Stimulated activated naive CD4-positive, alpha-beta T cell (primary cell): Measurements from ENCODE around the gene C1orf198.

Experiments used
- DNase-seq, 6 experiments: peaks; one replicate each; lab custom pipeline; 2025; lab: John Stamatoyannopoulos, UW

Gene C1orf198

GRCh38 chr1:230808281-230808872 is 59.9 kb downstream of the C1orf198 start:
- no peak for DNase-seq

DNA sequence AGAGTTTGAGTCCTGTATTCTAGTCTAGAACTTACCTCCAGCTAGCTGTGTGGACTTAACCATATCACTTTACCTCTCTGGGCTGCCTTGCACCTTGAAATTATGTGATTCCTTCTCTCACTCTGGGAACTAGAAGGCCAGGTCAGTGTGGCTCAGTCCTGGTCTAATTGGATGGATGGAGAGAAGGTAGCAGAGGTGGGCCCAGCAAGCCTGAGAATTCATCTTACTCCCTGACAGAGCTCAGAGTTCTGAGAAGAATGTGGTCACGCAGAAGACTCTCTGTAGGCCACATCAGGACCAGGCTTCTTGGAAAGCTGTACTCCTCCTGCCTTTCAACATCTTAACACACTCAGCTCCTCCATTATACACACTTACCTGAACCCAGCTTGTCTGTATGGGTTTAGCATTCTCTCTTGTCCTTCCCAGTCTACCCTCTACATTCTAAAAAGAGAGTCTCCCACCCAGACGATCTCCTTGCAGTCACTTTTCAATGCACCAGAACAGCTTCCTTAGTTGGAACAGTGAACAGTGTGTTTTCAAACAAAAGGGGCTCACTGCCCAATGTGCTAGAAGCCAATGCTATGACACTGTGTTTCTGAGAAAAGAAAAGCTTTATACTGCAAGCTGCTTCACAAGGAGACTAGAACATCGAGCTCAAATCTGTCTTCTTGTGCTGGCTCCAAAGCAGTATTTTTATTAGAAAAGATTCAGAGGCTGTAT is 60.6 kb downstream of the C1orf198 start:
- DNase-seq = no peak

- DNase-seq = no peak
Measured at GRCh38 chr1:230807029-230807428, 61.3 kb downstream of the C1orf198 start.

DNA sequence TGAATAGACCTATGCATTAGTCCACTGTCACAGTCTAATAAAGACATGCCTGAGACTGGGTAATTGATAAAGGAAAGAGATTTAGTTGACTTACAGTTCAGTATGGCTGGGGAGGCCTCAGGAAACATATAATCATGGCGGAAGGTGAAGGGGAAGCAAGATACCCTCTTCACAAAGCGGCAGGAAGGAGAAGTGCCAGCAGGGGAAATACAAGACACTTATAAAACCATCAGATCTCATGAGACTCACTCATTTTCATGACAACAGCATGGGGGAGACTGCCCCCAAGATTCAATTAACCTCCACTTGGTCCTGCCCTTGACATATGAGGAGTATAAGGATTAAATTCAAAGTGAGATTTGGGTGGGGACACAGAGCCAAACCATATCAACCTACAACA is 61.8 kb downstream of the C1orf198 start:
- no peak for DNase-seq

GRCh38 chr1:230804396-230804795 is 63.9 kb downstream of the C1orf198 start:
- DNase-seq = no peak

DNA sequence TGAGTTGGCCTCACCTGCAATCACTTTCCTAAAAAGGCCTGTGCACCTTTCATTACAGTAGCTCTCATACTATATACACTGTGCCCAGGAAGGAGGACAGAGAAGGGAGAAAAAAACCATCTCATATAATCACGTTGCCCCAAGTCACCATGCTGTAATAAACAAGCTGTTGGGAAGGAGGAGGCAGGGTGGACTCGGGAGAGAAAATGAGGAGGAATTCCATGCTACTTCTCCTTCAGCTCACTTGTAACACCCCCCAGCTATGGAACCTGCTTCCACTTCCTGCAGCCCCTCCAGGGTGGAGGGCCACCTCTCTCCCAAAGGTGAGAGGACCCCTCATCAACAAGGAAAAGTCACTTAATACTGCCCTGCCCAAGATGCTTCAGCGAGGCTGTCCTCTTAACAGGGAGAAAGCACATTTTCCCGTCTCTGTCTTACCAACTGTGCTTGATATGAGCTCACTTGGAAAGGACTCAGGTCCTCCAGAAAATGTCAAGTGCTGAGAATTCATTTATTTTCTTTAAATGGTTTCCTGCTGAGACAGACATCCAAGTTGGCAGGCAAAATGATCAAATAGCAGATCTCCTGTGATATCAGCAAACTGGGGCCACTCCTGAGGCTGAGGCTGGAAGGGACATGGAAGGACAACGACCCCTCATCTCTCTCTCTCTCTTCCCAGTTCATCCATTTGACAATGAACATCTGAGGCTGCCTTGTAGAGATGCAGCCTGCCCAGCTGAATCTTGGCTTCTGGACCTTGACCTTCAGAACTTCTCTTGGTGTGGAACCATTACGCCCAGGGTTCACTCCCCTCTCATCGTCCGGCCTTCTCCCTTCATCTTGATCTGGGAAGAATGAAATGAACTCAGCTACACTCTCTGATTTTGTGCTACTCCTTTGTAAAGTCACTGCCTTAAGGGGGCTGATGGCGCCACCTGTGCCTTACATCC is 67.2 kb downstream of the C1orf198 start:
- DNase-seq = no peak

DNA sequence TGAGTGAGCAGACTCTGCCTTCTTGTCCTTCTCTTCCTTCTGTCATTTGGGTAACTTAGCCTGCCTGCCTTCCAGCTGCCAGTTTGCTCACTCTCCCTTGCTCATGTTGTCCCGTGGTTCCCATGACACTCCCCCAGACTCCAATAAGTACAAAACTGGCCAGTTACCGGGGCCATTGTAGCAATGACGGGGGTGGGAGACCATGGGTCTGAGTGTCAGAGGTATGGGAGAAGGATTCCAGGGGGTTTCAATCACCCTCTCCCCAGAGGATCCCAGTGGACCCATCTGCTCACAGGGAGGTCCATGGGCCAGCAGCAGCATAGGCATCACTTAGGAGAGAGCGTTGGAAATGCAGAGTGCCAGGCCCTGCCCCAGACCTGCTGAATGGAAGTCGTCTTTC is 69.8 kb downstream of the C1orf198 start:
- DNase-seq = no peak

GRCh38 chr1:230797942-230798365 is 70.4 kb downstream of the C1orf198 start:
- DNase-seq = no peak

GRCh38 chr1:230797376-230797920 is 70.9 kb downstream of the C1orf198 start:
- DNase-seq = no peak

GRCh38 chr1:230796626-230797025 is 71.7 kb downstream of the C1orf198 start:
- no peak for DNase-seq

DNA sequence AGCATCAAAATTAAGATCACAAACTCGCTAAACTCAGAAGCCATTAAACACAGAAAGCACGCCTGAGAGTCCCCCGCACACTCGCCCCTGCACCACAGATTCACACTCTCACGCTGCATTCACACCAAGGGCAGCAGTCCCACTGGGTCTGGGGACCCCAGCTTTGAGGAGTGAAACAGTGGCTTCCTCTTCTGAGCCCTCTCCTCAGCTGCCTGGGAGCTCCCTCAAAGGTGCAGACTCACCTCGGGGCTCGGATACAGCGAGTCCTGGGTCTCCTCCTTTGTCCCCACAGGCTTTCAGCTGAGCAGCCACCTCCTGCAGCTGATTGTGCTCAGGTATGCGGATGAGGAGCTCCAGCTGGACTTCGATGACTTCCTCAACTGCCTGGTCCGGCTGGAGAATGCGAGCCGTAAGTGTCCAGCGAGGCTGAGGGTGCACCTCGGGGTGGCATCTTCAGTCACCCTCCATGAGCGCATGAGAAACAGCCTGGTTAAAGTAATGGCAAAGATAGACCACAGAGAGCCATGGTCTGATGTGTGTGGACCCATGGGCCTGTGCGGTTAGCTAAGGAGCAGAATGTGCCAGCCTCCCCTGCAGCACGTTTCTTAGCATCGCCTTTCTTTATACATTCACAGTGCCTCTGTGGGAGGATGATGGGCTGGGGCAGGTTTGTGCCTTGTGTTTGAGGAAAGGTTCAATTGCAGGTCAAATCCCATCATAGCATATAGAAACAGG is 73.3 kb downstream of the C1orf198 start:
- DNase-seq = no peak

GRCh38 chr1:230794431-230794830 is 73.9 kb downstream of the C1orf198 start:
- no peak for DNase-seq

DNA sequence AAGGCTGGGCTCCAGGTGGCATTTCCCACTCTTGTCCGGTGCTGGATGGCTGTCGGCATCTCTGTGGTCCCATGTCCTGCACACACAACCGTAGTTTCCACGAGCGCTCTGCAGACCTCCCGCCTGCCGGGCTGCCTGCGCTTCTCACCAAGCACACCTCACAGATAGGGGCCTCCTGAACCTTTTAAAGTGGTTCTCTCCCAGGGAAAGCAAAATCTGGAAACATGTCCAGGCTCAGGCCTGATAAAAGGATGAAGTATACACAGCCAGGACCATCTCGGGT is 74.9 kb downstream of the C1orf198 start:
- DNase-seq = no peak

- no peak for DNase-seq
Measured at GRCh38 chr1:230792691-230793462, 75.4 kb downstream of the C1orf198 start.

- DNase-seq = no peak
Measured at GRCh38 chr1:230791986-230792564, 76.2 kb downstream of the C1orf198 start.

- no peak for DNase-seq
Measured at GRCh38 chr1:230790026-230790425, 78.3 kb downstream of the C1orf198 start.

- no peak for DNase-seq
Measured at GRCh38 chr1:230788561-230789275, 79.6 kb downstream of the C1orf198 start.

- no peak for DNase-seq
Measured at GRCh38 chr1:230787471-230787870, 80.8 kb downstream of the C1orf198 start.
